PC-9 (cell line): ENCODE data around the gene INTS4.
"Not testable (repeated sequence)": the region's sequence is repeated elsewhere in the genome, so short reads cannot be mapped to it uniquely, and the experiment has no call there.

ENCODE experiments used
- CTCF ChIP-seq: fragments of 200-600 bp; sonication (generic); conservative IDR thresholded peaks from 2 replicates; pipeline ENCODE4 v1.6.1; 2017; ENCODE audit warnings: mixed run types, antibody characterized with exemption, mild to moderate bottlenecking, moderate library complexity
- EZH2 ChIP-seq: fragments of 200-600 bp; sonication (generic); IDR thresholded peaks from 2 replicates; pipeline ENCODE4 v1.8.0; 2017; ENCODE audit warnings: antibody characterized with exemption, low read depth

GRCh38 chr11:77913608-77914306 lies 80.7 kb downstream of the INTS4 start:
- not testable (repeated sequence) for TF ChIP-seq CTCF, EZH2
